Activated gamma-delta T cell treated with anti-CD3 and anti-CD28 coated beads, Interleukin-2, amount 50 U/mL, for 16 hours (primary cell): ENCODE data around the gene PCTP.

Experiments used
- DNase-seq: peaks from one replicate; pipeline ENCODE4 v3.0.0-alpha.2; 2020; ENCODE audit warnings: low read depth

PCTP gene

DNA sequence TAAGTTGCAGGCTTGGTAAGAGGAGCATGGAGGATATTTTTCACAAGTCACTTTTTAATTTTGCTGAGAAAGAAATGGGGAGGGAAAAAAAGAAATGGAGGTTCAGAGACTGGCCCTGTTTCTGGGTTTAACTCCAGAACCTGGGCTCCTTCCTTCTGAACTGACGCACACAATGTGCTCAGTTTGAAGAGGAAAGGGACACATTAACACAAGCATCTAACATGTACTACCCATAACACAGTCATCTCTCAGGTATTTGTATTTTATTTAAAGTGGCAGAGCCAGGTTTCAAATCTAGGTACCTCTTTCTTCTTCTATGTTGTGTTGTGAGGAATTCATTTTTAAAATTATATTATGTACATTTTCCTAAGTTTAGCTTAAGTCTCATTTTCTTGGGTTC, 22.9 kb upstream of the PCTP start:
- DNase-seq = no peak

DNA sequence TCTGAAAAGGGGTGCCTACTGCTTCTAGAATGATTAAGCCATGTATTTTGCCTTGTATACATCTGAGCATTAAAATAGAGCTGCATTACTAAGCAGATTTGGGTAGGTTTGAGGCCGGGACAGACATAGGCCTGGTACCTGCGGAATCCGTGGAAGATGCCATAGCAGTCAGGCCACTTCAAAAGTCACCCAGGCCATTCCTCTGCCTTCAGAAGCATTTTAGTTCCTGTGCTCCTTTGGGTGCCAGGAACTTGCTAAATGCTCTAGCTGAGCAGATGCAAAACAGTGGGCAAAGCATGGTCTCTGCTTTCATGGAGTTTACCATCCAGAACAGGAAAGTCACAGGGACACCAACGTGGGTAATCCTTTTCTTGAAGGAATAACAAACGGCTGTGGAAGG, 22.5 kb upstream of the PCTP start:
- DNase-seq = no peak

DNA sequence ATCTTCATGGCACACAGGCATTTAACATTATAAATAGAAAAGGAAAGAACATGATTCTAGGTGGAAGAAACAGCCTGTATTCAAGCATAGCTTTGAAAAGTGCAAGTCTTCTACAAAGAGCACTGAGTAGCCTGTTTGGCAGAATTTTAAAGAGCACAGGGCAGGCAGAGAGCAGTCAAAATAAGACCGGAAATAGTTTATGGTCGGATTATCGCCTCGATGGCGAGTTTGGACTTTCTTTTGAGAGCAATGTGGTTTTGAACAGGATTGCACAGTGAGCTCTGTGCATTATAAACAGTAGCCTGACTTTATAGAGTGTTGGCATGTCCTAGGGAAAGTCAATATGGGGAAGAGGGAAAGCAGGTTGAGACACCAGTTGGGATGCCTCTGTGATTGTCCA, 22.0 kb upstream of the PCTP start:
- no peak for DNase-seq

DNA sequence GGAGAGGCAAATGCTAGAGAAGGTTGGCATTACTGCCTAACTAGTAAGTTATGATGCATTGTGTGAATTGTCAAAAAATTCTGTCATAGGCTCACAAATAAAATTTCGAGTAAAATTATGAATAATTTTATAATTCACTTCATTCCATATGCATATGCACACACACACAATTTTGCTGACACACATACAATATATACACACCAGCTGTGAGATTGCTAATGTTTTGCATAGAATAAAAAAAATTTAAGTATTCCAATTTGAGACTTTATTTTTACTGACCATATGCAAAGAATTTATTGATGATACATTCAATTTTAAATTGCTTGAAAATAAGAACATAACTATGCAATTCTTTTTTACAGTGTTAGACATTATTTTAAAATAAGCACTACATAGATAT, 21.4 kb upstream of the PCTP start:
- no peak for DNase-seq

DNA sequence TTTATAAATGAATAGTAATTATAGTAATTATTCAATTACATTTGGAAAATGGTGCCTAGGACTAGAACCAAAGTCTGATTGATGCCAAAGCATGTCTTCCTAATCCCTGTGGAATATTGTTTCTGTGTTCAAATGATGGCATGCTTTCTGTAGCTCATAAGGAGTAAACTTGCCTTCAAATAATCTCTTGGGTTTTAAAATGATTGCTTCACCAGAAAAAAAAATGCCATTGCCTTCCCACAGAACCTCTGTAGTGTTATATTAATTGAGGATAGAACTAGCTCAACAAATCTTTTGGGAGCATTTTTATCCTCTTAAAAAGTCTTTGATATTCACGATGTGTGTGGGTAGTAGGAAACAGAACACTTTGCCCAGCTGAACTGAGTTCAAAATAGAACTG, 20.5 kb upstream of the PCTP start:
- no peak for DNase-seq

DNA sequence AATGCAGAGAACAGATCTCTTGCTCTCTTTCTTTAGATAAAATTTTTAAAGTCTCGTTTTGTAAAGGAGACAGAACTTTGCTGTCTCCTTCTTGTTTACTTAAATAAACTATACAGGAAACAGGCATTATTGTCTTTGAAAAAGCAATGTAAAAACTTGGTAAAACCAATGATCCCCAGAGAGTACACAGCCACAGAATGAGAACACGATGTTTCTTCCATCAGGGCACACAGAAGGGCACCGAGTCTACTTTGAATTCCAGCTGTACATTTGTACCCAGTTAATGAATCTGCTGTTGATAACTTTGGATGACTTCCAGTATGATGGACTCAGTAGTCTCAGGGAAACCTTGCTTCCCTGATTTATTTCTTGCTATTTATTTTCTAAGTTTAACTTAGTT, 20.0 kb upstream of the PCTP start:
- no peak for DNase-seq

DNA sequence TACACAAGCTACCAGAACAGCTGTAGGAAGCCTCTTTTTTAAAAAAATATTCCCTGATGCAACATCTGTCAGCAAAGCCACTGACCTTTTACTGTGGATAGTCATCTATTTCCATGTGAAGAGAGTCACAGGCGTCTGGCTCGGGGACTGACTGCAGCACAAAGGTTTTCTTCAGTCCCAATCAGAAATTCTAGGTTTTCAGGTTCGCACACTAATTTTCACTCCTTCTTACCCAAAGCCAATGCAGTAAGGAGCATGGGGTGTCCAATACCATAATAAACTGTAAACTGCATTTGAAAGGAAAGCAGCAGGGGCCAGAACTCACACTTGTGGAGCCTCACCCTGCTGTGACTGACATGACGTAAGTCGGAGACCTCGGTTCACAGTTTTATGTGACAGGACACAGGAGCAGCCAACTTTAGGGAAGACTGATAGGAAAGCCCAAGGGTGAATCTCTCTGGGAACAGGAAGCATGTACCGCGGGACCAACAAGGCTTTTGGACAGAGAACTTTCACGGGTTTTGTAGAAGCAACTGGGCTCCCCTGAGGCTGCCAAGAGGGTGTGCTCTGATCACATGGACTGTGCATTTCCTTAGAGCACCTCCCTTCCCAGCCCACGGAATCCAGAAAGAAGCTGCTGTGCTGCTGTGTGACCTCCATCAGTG, 19.1 kb upstream of the PCTP start:
- no peak for DNase-seq

DNA sequence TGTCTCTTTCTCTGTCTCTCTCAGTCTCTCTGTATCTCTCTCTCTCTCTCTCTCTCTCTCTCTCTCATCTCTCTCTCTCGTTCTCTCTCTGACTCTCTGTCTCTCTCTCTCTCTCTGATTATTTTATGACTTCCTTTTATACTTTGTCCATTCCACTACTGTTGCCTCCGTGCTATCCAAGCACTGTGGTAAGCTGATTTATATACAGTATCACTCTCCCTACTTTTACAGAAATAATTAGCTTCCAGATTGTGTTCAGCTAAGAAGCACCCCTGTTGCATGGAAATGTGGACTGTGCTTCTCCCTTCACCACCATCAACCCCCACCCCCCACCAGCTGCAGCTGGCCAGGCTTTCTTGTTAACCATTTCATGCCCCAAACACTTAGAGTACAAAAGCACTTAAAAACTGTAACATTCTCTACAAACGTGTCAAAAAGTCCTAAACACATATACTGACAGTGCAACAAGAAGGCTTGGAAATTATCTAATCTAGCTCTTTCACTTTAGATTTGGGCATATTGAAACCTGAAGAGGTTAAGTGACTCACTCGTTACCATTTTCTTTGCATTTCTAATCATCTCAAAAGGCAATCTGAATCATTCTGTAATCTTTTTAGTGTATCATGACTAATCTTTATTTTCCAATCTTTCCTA, 16.6 kb upstream of the PCTP start:
- no peak for DNase-seq

DNA sequence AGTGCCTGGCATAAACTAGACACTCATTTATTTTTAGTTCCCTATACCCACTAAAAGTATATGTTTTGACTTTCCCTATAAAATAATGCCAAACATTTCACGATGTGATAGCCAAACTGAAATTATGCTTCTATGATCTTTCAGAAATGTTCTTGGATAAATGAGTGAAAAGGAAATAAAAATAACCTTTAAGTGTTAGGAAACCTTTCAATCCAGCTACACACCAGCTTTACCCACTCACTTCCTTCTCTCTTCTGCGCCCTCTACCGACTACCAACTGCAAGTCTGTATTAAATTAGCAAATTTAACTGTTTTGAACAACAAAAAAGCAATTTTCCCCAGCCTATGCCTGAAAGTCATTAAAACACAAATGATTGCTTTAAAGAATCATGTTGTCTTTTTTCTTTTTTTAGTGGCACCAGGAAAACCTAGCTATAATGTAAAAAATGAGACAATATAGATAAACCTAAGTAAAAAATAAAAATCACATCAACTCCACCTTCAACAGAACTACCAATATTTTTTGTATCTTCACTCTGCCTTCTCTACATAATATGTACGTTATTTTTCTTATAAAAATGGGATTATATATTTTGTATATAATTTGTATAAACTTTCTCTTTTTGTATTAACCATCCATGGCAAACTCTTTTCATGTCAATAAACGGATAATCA, 15.0 kb upstream of the PCTP start:
- DNase-seq = no peak

DNA sequence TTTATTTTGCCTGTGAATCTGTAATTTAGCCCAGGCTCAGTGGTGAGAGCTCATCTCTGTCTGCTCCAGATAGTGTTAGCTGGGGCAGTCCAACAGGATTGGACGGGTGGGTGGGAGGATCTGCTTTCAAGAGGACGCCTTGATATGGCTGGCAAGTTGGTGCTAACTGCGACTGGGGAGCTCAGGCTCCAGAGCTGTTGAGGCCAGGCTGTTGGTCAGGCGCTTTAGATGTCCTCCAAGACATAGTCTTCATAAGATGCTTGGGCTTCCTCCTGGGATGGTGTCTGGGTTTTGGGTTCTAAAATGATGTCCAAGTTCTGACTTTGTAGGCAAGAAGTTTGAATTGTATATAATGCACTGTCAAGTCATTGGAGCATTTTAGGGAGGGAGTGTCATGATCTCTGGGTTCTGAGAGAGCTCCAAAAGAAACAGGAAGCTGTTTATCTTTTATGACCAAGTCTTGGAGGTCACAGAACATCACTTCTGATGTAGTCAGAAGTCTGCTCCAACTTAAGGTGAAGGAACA, 12.8 kb upstream of the PCTP start:
- DNase-seq = no peak

DNA sequence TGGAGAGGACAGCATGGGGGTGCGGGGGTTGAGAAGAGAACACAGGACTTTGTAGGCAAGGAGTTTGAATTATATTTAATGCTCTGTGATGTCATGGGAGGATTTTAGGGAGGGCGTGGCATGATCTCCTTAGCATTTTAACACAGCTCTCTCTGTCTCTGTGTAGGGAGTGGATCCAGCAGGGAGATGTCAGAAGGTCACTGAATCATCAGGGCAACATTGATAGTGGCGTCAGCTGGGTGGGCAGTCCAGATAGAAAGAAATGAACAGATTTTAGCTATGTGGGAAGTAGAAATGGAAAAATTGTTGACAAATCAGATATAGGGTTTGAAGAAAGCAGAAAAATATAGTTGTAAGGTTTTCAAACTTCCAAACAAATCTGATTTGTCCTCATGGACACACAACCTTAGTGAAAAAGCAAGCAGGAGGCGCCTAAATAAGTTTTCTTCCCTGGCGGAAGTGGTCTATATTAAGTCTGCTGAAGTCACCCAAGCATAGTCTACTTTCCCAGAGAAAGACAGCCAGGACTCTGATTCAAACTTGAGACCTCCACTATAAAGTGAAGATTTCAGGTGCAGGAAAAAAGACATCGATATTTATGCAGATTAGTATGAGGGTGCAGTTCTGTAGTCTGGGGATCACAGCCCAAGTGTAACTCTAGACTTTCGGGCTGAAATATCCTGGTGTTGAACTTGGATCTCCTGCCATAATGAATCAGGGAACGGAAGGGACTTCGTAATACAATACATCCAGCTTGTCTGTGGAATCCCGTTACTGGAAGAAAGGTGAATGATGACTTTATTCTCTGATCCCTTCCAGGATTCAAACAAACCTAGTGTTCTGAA, 10.1 kb upstream of the PCTP start:
- no peak for DNase-seq

DNA sequence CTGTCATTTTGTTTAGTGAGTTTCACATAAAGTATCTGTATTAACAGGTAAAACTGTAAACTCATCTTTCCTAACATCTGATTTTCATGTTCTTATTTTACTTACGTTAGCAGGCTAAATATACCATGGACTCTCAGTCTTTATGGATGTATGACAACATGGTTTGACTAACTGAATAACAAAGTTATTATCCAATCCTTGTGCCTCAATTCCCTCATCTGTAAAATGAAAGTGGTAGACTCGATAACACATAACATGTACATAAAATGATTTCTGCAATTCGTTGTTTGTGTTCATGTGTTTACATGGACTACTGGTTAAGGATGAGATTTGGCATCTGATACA, 9.5 kb upstream of the PCTP start:
- no peak for DNase-seq

DNA sequence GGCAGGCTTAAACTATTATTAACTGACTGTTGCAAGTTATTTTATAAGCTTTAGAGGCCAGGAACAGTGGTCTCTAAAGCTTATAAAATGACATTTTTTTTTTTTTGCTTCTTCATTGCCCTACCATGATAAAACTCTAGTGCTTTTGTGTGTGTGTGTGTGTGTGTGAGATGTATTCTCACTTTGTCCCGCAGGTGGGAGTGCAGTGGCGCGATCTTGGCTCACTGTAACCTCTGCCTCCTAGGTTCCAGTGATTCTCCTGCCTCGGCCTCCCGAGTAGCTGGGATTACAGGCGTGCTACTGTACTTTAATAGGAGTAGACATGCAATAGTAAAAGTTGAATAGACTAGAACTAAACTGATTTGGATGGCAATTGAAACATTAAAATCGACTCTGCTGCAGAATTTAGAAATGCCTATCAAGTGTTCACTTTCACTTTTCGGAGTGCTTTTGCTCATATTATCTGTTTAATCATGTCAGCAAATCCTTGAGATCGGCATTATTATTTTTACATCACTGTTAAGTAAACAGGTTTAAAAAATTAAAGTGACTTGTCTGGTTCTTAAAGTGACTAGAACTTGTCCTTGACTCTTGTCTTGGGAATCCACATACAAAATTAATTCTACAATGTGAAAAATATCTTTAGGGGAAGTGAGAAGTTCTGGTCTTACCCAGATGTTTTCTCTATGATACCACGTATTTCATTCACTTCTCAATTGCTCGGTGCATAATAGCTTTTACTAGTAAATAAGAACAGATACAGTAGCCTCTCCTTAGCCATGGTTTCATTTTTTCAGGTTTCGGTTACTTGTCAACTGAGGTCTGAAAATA, 8.4 kb upstream of the PCTP start:
- DNase-seq = no peak

DNA sequence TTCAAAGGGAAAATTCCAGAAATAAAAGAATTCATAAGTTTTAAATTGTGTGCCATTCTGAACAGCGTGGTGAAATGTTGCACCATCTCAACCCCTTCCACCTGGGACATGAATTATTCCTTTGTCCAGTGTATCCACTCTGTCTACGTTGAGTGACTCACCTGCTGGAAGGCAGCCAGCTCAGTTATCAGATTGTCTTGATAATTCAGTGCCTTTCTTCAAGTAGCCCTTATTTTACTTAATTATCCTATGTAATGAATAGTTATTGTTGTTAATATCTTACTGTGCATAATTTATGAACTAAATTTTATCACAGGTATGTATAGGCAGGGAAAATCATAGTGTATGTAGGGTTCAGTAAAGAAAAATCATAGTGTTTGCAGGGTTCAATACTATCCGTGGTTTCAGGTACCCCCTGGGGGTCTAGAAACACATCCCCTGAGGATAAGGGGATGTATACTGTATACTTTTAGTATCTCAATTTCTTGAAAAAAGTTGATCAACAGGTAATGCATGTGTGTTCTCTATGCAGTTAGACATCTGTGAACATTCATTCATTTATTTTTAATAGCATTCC, 7.7 kb upstream of the PCTP start:
- no peak for DNase-seq

DNA sequence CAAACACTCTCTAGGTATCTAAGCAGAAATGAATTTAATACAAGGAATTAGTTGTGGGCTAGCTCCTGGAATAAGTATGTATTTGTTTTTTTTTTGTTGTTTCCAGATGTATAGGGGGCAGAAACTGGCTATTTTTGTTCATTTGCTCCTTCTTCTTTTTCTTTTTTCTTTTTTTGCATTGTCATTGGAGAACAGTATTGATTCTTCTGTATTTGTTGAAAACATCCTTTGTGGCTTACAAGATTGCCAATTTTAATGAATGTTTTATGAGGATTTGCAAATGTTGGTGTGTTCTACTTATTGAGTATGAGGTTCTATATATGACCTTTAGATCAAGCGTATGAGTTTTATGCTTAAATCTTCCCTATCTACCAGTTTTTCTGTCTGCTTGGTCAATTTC, 5.6 kb upstream of the PCTP start:
- DNase-seq = no peak

DNA sequence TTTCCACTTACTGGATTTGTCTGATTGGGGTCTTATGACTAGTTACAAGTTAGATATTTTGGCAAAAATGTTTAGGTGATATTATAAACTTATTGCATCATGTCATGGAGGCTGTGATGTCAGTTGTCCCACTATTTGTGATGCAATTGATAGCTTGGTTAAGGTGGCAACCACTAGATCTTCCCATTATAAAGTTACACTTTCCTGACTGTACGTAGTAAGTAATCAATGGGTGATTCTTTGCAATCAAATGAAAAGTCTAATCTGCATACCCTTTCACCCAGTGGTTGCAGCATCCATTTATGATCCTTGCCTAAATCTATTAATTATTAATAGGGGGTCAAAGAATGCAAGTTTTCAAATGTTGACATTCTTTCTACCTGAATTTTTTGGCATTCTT, 4.4 kb upstream of the PCTP start:
- no peak for DNase-seq

DNA sequence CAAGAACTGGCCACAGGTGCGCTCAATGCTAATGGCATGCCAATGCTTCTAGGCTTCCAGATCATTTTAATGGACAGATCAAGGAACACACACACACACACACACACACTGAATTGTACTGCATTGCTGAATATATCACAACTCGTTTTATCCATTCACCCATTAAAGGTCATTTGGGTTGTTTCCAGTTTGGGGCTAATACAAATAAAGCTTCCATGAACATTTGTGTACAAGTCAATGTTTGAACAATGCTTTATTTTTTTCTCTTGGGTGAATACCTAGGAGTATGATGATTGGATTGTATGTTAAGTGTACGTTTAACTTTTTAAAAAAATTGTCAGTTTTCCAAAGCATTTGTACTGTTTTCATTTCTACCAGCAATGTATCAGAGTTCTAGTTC, 3.6 kb upstream of the PCTP start:
- no peak for DNase-seq

DNA sequence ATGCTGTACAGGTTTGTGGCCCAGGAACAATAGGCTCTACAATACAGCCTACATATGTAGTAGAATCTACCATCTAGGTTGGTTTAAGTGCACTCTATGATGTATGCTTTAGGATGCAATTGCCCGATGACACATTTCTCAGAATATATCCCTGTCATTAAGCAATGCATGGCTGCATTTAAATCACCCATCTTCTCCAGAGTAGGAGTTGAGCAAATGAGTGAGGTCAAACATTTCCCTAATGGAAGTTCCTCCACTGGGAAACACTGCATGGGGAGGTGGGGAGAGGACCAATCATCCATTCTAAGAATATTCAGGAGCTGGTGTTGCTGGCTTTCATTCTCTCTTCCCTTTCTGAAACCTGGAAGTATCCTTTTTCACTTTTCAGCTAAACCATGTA, 2.0 kb upstream of the PCTP start:
- DNase-seq = no peak

DNA sequence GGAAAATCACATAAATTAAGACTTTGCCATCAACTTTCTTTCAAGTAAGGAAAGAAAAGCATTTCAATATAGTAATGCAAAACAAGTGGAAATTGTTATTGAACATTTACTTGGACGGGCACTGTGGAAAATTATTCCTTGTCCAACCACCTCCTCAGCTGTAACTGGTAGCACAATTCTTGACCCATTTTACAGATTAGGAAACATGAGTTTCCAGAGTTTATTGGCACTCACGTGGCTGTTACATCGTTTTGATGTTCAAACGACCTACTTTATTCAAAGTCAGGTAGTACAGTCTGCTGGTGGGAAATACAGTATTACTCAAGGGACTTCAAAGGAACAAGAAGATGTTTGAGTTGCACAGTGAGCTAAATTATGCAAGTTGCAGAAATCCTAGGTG, 866 bp upstream of the PCTP start:
- DNase-seq = no peak

DNA sequence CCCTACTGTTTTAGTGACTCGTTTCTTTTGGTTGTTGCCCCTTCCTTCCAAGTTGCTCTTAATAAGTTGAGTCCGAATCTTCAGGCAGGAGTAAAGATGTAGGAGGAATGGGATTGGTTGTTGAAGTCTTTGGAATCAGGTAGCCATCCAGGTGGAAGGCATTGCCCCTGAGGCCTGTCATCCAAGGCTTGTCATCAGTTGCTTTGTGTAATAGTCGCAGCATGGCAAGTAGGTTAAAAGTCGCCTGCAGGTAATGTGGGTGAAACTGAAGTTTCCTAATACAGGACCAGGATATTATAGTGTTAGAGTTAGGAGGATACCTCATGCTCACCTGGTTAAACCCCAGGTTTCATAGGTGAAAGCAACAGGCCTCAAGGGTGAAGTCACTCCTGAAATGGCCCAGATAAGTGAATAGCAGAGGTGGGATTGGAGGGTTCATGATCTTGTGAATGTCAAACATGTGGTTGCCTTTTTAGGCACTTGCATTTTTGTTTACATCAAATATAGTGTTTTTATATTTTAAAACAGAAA, 934 bp downstream of the PCTP start:
- no peak for DNase-seq

DNA sequence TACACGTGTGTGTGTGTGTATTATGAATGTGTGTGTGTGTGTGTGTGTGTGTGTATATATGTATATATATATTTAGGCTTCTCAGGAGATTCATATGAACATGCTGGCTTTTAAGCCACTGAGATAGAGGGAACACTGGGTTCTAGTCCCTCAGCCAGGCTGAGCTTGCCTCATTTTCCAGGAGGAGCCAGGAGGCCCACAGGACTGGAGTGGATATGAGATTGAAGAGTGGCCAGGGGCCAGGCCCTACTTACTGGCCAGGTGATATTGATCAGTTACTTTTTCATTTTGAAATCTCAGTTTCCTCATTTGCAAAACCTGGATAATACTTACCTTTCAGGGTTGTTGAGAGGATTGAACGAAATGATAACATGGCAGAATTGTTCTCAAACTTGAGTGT, 5.8 kb downstream of the PCTP start:
- no peak for DNase-seq
